K562 (cell line): ENCODE results near the gene PDE5A. TPM values are rescaled to one million over a fixed set of nuclear protein-coding genes. Genes with fewer than 3 reads are reported as not detected.

Experiments used
- ATAC-seq: fragments of 200-7000 bp; cut with Tn5 transposase; 3 replicates; pipeline ENCODE4 v1.9.1; 2020; ENCODE audit warnings: moderate library complexity
- BruUV-seq: library from RNA; stranded (reverse); fragments of 400-500 nt; replicated peaks from 2 replicates; lab custom pipeline; 2021; lab: Mats Ljungman, UMichigan
- CTCF ChIA-PET: fragments of 300-600 bp; formaldehyde crosslinking; extraction: SDS; loops from one replicate; lab custom pipeline; 2021; ENCODE audit warnings: low intra/inter-chr PET ratio; lab: Yijun Ruan, JAX
- POLR2A ChIA-PET: fragments of 300-600, 350-650 bp; sonication (Branson Sonifier 250); formaldehyde crosslinking; extraction: SDS; loops from one replicate; lab custom pipeline; 2021; ENCODE audit warnings: antibody characterized with exemption, inconsistent platforms; lab: Yijun Ruan, JAX
- DNase-seq, 4 experiments: peaks; one replicate each; pipeline versions ENCODE4 v3.0.0 to v3.0.0-alpha.2; 2011 to 2018; ENCODE audit warnings: low spot score in 3 of 4, mixed read lengths in 3 of 4; ENCODE audit errors: extremely low read depth in 1 of 4
- FAIRE-seq: peaks from 2 replicates; lab custom pipeline; 2011; peaks lifted over from hg19 to GRCh38; lab: Jason Lieb, UNC
- H2AFZ ChIP-seq: 2 replicates; pipeline ENCODE4 v1.6.0; 2011; ENCODE audit warnings: low read depth, low read length, control low read depth, inconsistent platforms
- H3K27ac ChIP-seq: fragments of 200-600 bp; 3 replicates; pipeline ENCODE4 v1.8.0; 2011; ENCODE audit warnings: low read depth, mild to moderate bottlenecking, control low read depth, inconsistent platforms, low read length, moderate library complexity, mixed read lengths; ENCODE audit errors: extremely low read depth
- H3K27me3 ChIP-seq, 2 experiments: fragments of 300-600 bp in 1 of 2; 2 replicates in 1 of 2; 3 replicates in 1 of 2; pipeline versions ENCODE4 v1.6.0 to v1.8.0; 2011; ENCODE audit warnings: inconsistent platforms in 2 of 2, low read length in 2 of 2, mild to moderate bottlenecking in 1 of 2, mixed read lengths in 1 of 2, moderate library complexity in 1 of 2; ENCODE audit not compliant: control insufficient read depth in 2 of 2, insufficient read depth in 2 of 2
- H3K36me3 ChIP-seq: fragments of 300-600 bp; 3 replicates; pipeline ENCODE4 v1.8.0; 2011; ENCODE audit warnings: mild to moderate bottlenecking, low read length, inconsistent platforms; ENCODE audit not compliant: control insufficient read depth, insufficient read depth
- H3K4me1 ChIP-seq, 2 experiments: fragments of 200-600 bp in 1 of 2; replicated peaks in 1 of 2; 2 replicates in 1 of 2; 3 replicates in 1 of 2; pipeline versions ENCODE4 v1.5.1 to v1.8.0; 2011; ENCODE audit warnings: inconsistent platforms in 2 of 2, low read length in 2 of 2, mild to moderate bottlenecking in 1 of 2, mixed read lengths in 1 of 2, moderate library complexity in 1 of 2; ENCODE audit not compliant: control insufficient read depth in 2 of 2, insufficient read depth in 2 of 2
- H3K4me2 ChIP-seq: 2 replicates; pipeline ENCODE4 v1.6.1; 2011; ENCODE audit warnings: low read length, control low read depth, inconsistent platforms, mixed read lengths; ENCODE audit not compliant: insufficient read depth
- H3K4me3 ChIP-seq: fragments of 200-600 bp; sonication (generic), shearing (Covaris generic); 2 replicates; pipeline ENCODE4 v1.5.1; 2016; ENCODE audit warnings: control low read depth, inconsistent platforms
- H3K79me2 ChIP-seq: fragments of 200-600 bp; 3 replicates; pipeline ENCODE4 v1.8.0; 2011; ENCODE audit warnings: low read length, inconsistent platforms; ENCODE audit not compliant: control insufficient read depth, insufficient read depth
- H3K9ac ChIP-seq, 2 experiments: 2 replicates each; pipeline versions ENCODE4 v1.6.0 to v1.6.1; 2011; ENCODE audit warnings: low read depth in 2 of 2, low read length in 2 of 2, control low read depth in 1 of 2, inconsistent platforms in 1 of 2, mild to moderate bottlenecking in 1 of 2, mixed read lengths in 1 of 2; ENCODE audit not compliant: insufficient read depth in 1 of 2
- H3K9me1 ChIP-seq: one replicate; pipeline ENCODE4 v1.6.0; 2011; ENCODE audit warnings: inconsistent platforms, mild to moderate bottlenecking, low read length, moderate library complexity; ENCODE audit not compliant: control insufficient read depth, insufficient read depth
- H3K9me3 ChIP-seq: replicated peaks from 2 replicates; pipeline ENCODE4 v1.5.1; 2011; ENCODE audit warnings: low read depth, low read length, inconsistent platforms; ENCODE audit not compliant: control insufficient read depth, insufficient read depth
- H4K20me1 ChIP-seq: replicated peaks from 2 replicates; pipeline ENCODE4 v1.6.1; 2011; ENCODE audit warnings: low read length, inconsistent platforms, mixed read lengths; ENCODE audit not compliant: control insufficient read depth, insufficient read depth
- CREB1 ChIP-seq, 2 experiments: sonication (generic) in 1 of 2; formaldehyde crosslinking in 1 of 2; IDR thresholded peaks; 2 replicates each; pipeline versions ENCODE4 v1.6.1 to v1.8.0; 2012 to 2022; ENCODE audit warnings: inconsistent platforms in 1 of 2, mild to moderate bottlenecking in 1 of 2, missing genetic modification reagents in 1 of 2, moderate library complexity in 1 of 2
- CREBBP ChIP-seq: IDR thresholded peaks from one replicate; pipeline ENCODE4 v1.6.1; 2012; ENCODE audit warnings: low read depth, mild to moderate bottlenecking, control low read depth, inconsistent platforms, low read length
- CTCF ChIP-seq, 3 experiments: IDR thresholded peaks in 2 of 3; conservative IDR thresholded peaks in 1 of 3; 2 replicates each; pipeline ENCODE4 v1.5.1; 2011 to 2012; ENCODE audit warnings: low read length in 3 of 3, mild to moderate bottlenecking in 3 of 3, control low read depth in 2 of 3, improper control_type of control experiment in 1 of 3, inconsistent platforms in 1 of 3, low read depth in 1 of 3, mixed read lengths in 1 of 3, moderate library complexity in 1 of 3; ENCODE audit not compliant: insufficient read depth in 2 of 3
- EHMT2 ChIP-seq: fragments of 450-650 bp; IDR thresholded peaks from 2 replicates; pipeline ENCODE4 v1.6.1; 2018; ENCODE audit warnings: antibody characterized with exemption
- GABPA ChIP-seq: fragments of 200-800 bp; sonication (Bioruptor generic); conservative IDR thresholded peaks from 2 replicates; pipeline ENCODE4 v1.6.1; 2016; ENCODE audit warnings: low read depth, missing genetic modification characterization, missing compliant biosample characterization
- HNRNPH1 ChIP-seq: fragments of 200-400 bp; formaldehyde crosslinking; optimal IDR thresholded peaks from 2 replicates; pipeline ENCODE3; 2017; ENCODE audit warnings: low read depth, mild to moderate bottlenecking, low read length, moderate library complexity
- RAD21 ChIP-seq, 2 experiments: fragments of 250-450 bp in 1 of 2; fragments of 450-650 bp in 1 of 2; sonication (Bioruptor Pico) in 1 of 2; formaldehyde crosslinking in 1 of 2; IDR thresholded peaks in 1 of 2; conservative IDR thresholded peaks in 1 of 2; 2 replicates each; pipeline versions ENCODE4 v1.4.0 to v1.8.0; 2020 to 2022; ENCODE audit warnings: mild to moderate bottlenecking in 2 of 2, moderate library complexity in 1 of 2
- WGBS: fragments of 100-300 bp; shearing (Covaris generic); methylation state at CpG from one replicate; pipeline ENCODE4 v1.1.6; 2016; ENCODE audit warnings: low coverage, mixed read lengths; ENCODE audit not compliant: insufficient coverage; ENCODE audit errors: missing lambda C conversion rate; 5-methylcytosine and 5-hydroxymethylcytosine counted together
- in situ Hi-C: fragments of 300-500 bp; cut with MboI; formaldehyde crosslinking; loops from 4 replicates; pipeline ENCODE4 v1.15.0; 2018; ENCODE audit warnings: inconsistent platforms, mixed read lengths
- intact Hi-C: fragments of 100-400 bp; cut with micrococcal nuclease; formaldehyde crosslinking; loops from 2 replicates; pipeline ENCODE4 v1.14.2; 2022
- polyA plus RNA-seq, 8 experiments: library from polyadenylated mRNA; depleted of rRNA in 4 of 8; stranded (reverse) in 5 of 8; unstranded in 3 of 8; fragments of >200 nt; fragmentation: Nextera tagmentation in 2 of 8; fragmentation: Illumina TruSeq in 1 of 8; extraction: Ambion mirVana in 2 of 8; extraction: Trizol in 1 of 8; gene quantifications; 2 replicates each; pipeline versions ENCODE4 v1.2.1 to v1.2.3, GENCODE V29; 2011 to 2014; ENCODE audit warnings: inconsistent platforms in 1 of 8, missing spikeins in 1 of 8
- total RNA-seq, 7 experiments: library from RNA; depleted of rRNA in 6 of 7; stranded (reverse); fragments of >200 nt in 6 of 7; fragmentation: Illumina TruSeq in 2 of 7; extraction: Trizol in 2 of 7; gene quantifications; 2 replicates each; pipeline versions ENCODE4 v1.2.1 to v1.2.3, GENCODE V29; 2011 to 2021; ENCODE audit warnings: low replicate concordance in 1 of 7

Gene PDE5A
- total and polyA plus RNA-seq, 9 of the 15 experiments (the other 6 are each of a cell fraction or from before 2014, with no cell fraction given): 0.07 to 1.9 (median 0.29) TPM

GRCh38 chr4:119493886-119494285 lies 134.7 kb downstream of the PDE5A start:
- DNase-seq: no peak
- no peaks in the 10 kb centered on the region for H3K4me1 ChIP-seq
- H3K79me2 ChIP-seq: no peaks in the 10 kb centered on the region
- intact Hi-C loops (loop anchor here (2.0 kb wide), 1 partner anchor 177 kb away; no protein-coding TSS in a partner anchor), in situ Hi-C loops (no loop called here)
- no peak overlapping the region for H3K4me2 ChIP-seq
- TF ChIP-seq GABPA (tag): no peak
- no peak for TF ChIP-seq CREBBP
- no peak for TF ChIP-seq EHMT2
- H3K9ac ChIP-seq: no peak overlapping the region
- no peaks in the 10 kb centered on the region for H3K27me3 ChIP-seq
- H3K9me1 ChIP-seq: no peaks in the 10 kb centered on the region
- ChIA-PET CTCF (interaction anchor here (1.1 kb wide), 1 partner anchor 180 kb away, joined by 4 read pairs; no protein-coding TSS in a partner anchor), POLR2A (interaction anchor here (1.2 to 1.3 kb wide), 2 partner anchors 8 to 10 kb away, joined by 4 to 5 read pairs; no protein-coding TSS in a partner anchor)
- WGBS: 100% methylated on average over 1 of the region's 1 CpG
- H3K36me3 ChIP-seq: peaks cover 59% of the 10 kb centered on the region; the same call in 2 of the 3 replicates
- H4K20me1 ChIP-seq: no peaks in the 10 kb centered on the region
- H2AFZ ChIP-seq: no peak overlapping the region
- H3K4me3 ChIP-seq: no peak overlapping the region
- H3K9me3 ChIP-seq: no peaks in the 10 kb centered on the region
- FAIRE-seq: no peak
- ATAC-seq: no peak
- BruUV-seq: no TSS peak
- no peak overlapping the region for H3K27ac ChIP-seq

GRCh38 chr4:119493419-119493818 lies 135.2 kb downstream of the PDE5A start:
- Histone ChIP-seq H3K27ac (no peak overlapping the region), H3K9me1 (no peaks in the 10 kb centered on the region), H3K36me3 (peaks cover 58% of the 10 kb centered on the region; the same call in 2 of the 3 replicates), H4K20me1 (no peaks in the 10 kb centered on the region), H3K4me2 (no peak overlapping the region), H3K79me2 (no peaks in the 10 kb centered on the region), H3K27me3 (no peaks in the 10 kb centered on the region), H3K9ac (no peak overlapping the region), H3K4me1 (no peaks in the 10 kb centered on the region), H3K9me3 (no peaks in the 10 kb centered on the region), H3K4me3 (no peak overlapping the region)
- ATAC-seq: no peak; the same call in 2 of the 3 replicates
- in situ Hi-C loops: no loop called here
- no peak for DNase-seq
- WGBS: 100% methylated on average over 1 of the region's 1 CpG
- FAIRE-seq: no peak
- intact Hi-C loops: loop anchor here (2.0 kb wide), 1 partner anchor 177 kb away; no protein-coding TSS in a partner anchor
- no TSS peak for BruUV-seq
- TF ChIP-seq RAD21 (CRISPR knock-in tag; conservative IDR thresholded peaks at IDR 0.05 in 1 of 2, IDR thresholded peaks at IDR 0.05 in 1 of 2) (0 out of 4 replicates have a peak, but pooled peaks of 1 of the 2 experiments have one; percentile 9), CREB1 (IDR thresholded peaks at IDR 0.05) (no peak), CREB1 (CRISPR knock-in tag; IDR thresholded peaks at IDR 0.05) (no peak), CTCF (IDR thresholded peaks at IDR 0.05 in 2 of 3, conservative IDR thresholded peaks at IDR 0.05 in 1 of 3; ENCODE audit: insufficient read depth in 2 of 3, low read depth in 1 of 3, low read length in 3 of 3) (peak in 1 of 3 experiments; percentile 15; a peak in 1 of 6 replicates), HNRNPH1 (no peak)
- TF ChIP-seq, all 486 proteins: peak for 2
- H2AFZ ChIP-seq: no peak overlapping the region
- ChIA-PET POLR2A (interaction anchor here (1.2 to 1.3 kb wide), 2 partner anchors 9 to 10 kb away, joined by 4 to 5 read pairs; no protein-coding TSS in a partner anchor), CTCF (interaction anchor here (1.1 kb wide), 1 partner anchor 180 kb away, joined by 4 read pairs; no protein-coding TSS in a partner anchor)
